ENCODE data around the gene PRKAA1.
"Not testable (repeated sequence)": the region's sequence is repeated elsewhere in the genome, so short reads cannot be mapped to it uniquely, and the experiment has no call there.

PRKAA1 gene

DNA sequence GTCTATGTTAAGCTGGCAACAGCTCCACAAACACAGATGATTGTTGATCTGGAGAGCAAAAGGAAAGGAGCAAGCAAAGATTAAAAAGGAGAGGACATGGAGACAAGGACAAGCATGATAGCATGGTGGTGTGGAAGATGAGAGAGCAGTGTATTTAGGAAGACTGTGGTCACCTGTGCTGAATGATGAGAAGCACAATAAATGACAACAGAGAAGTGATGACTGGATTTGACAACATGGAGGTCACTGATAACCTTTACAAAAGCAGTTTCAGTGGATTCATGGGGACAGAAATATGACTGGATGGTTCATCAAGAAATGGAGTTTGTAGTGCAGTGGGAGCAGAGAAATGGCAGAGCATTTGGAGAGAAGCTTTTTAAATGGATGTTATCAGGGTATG, 62.6 kb downstream of the PRKAA1 start:
- Histone ChIP-seq H3K9me3 (ENCODE audit: control insufficient read depth, low read length) (no peaks in the 10 kb centered on the region), H3K4me3 (ENCODE audit: insufficient read depth, low read depth, low read length, poor library complexity, severe bottlenecking) (no peak overlapping the region), H3K27me3 (replicated peaks; ENCODE audit: control insufficient read depth, insufficient read depth, low read length, poor library complexity, severe bottlenecking) (no peaks in the 10 kb centered on the region), H3K4me1 (ENCODE audit: control insufficient read depth, insufficient read depth, low read length, poor library complexity, severe bottlenecking) (no peaks in the 10 kb centered on the region), H3K36me3 (ENCODE audit: control insufficient read depth, insufficient read depth, low read length) (peaks cover 12% of the 10 kb centered on the region), H3K27ac (ENCODE audit: insufficient read depth, low read length, poor library complexity, severe bottlenecking) (no peak overlapping the region)
- no peak for DNase-seq

DNA sequence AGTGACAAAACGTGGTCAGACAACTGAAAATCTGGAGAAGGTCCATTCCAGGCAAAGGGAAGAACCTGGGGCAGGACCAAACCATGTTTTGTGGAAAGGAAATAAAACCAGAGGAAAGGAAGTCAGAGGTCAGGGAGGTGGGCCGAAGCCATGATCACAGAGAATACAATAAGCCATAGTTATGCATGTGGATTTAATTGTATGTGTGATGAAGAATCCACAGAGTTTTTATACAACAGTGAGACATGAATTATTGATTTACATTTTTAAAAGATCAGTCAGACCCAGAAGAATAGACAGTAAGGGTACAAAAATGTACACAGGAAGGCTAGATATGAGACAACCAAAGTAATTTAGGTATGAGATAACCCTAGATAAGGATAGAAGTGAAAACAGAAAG, 63.2 kb downstream of the PRKAA1 start:
- H3K27me3 ChIP-seq (replicated peaks; ENCODE audit: control insufficient read depth, insufficient read depth, low read length, poor library complexity, severe bottlenecking) = no peaks in the 10 kb centered on the region
- no peak overlapping the region for H3K27ac ChIP-seq (ENCODE audit: insufficient read depth, low read length, poor library complexity, severe bottlenecking)
- H3K36me3 ChIP-seq (ENCODE audit: control insufficient read depth, insufficient read depth, low read length) = peaks cover 8% of the 10 kb centered on the region
- H3K4me3 ChIP-seq (ENCODE audit: insufficient read depth, low read depth, low read length, poor library complexity, severe bottlenecking) = no peak overlapping the region
- DNase-seq = no peak
- H3K9me3 ChIP-seq (ENCODE audit: control insufficient read depth, low read length) = no peaks in the 10 kb centered on the region
- no peaks in the 10 kb centered on the region for H3K4me1 ChIP-seq (ENCODE audit: control insufficient read depth, insufficient read depth, low read length, poor library complexity, severe bottlenecking)

- Histone ChIP-seq H3K36me3 (ENCODE audit: control insufficient read depth, insufficient read depth, low read length) (peaks cover 4% of the 10 kb centered on the region), H3K9me3 (ENCODE audit: control insufficient read depth, low read length) (no peaks in the 10 kb centered on the region), H3K4me1 (ENCODE audit: control insufficient read depth, insufficient read depth, low read length, poor library complexity, severe bottlenecking) (no peaks in the 10 kb centered on the region), H3K4me3 (ENCODE audit: insufficient read depth, low read depth, low read length, poor library complexity, severe bottlenecking) (no peak overlapping the region), H3K27ac (ENCODE audit: insufficient read depth, low read length, poor library complexity, severe bottlenecking) (no peak overlapping the region), H3K27me3 (replicated peaks; ENCODE audit: control insufficient read depth, insufficient read depth, low read length, poor library complexity, severe bottlenecking) (no peaks in the 10 kb centered on the region)
- no peak for DNase-seq
These were observed 64.2 kb downstream of the PRKAA1 start for GRCh38 chr5:40733879-40734563.

GRCh38 chr5:40733434-40733833, 64.7 kb downstream of the PRKAA1 start:
- Histone ChIP-seq H3K9me3 (ENCODE audit: control insufficient read depth, low read length) (no peaks in the 10 kb centered on the region), H3K4me3 (ENCODE audit: insufficient read depth, low read depth, low read length, poor library complexity, severe bottlenecking) (no peak overlapping the region), H3K4me1 (ENCODE audit: control insufficient read depth, insufficient read depth, low read length, poor library complexity, severe bottlenecking) (no peaks in the 10 kb centered on the region), H3K36me3 (ENCODE audit: control insufficient read depth, insufficient read depth, low read length) (no peaks in the 10 kb centered on the region), H3K27me3 (replicated peaks; ENCODE audit: control insufficient read depth, insufficient read depth, low read length, poor library complexity, severe bottlenecking) (no peaks in the 10 kb centered on the region), H3K27ac (ENCODE audit: insufficient read depth, low read length, poor library complexity, severe bottlenecking) (no peak overlapping the region)
- no peak for DNase-seq

DNA sequence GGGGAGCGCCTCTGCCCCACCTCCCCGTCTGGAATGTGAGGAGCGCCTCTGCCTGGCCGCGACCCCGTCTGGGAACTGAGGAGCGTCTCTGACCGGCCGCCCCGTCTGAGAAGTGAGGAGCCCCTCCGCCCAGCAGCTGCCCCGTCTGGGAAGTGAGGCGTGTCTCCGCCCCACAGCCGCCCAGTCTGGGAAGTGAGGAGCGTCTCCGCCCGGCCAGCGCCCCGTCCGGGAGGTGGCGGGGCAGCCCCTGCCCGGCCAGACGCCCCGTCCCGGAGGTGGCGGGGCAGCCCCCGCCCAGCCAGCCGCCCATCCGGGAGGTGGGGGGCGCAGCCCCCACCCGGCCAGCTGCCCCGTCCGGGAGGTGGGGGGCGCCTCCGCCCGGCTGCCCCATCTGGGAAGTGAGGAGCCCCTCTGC, 75.7 kb downstream of the PRKAA1 start:
- DNase-seq; H3K27me3 ChIP-seq (replicated peaks; ENCODE audit: control insufficient read depth, insufficient read depth, low read length, poor library complexity, severe bottlenecking); H3K27ac ChIP-seq (ENCODE audit: insufficient read depth, low read length, poor library complexity, severe bottlenecking); H3K9me3 ChIP-seq (ENCODE audit: control insufficient read depth, low read length); H3K4me3 ChIP-seq (ENCODE audit: insufficient read depth, low read depth, low read length, poor library complexity, severe bottlenecking); H3K4me1 ChIP-seq (ENCODE audit: control insufficient read depth, insufficient read depth, low read length, poor library complexity, severe bottlenecking): not testable (repeated sequence)
- H3K36me3 ChIP-seq (ENCODE audit: control insufficient read depth, insufficient read depth, low read length) = peaks cover 27% of the 10 kb centered on the region

DNA sequence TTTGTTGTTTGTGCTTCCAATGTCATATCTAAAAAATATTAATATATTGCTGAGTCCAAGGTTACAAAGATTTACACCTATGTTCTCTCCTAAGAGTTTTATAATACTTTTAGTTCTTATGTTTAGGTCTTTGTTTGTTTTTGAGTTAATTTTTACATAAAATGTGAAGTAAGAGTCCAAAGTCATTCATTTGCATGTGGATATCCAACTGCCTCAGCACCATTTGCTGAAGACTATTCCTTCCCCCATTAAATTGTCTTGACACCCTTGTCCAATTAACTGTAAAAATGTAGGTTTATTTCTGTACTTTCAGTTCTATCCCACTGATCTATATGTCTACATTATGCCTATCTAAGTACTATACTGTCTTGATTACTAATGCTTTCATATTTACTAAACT, 78.1 kb downstream of the PRKAA1 start:
- Histone ChIP-seq H3K9me3 (ENCODE audit: control insufficient read depth, low read length) (no peaks in the 10 kb centered on the region), H3K27ac (ENCODE audit: insufficient read depth, low read length, poor library complexity, severe bottlenecking) (no peak overlapping the region), H3K4me1 (ENCODE audit: control insufficient read depth, insufficient read depth, low read length, poor library complexity, severe bottlenecking) (no peaks in the 10 kb centered on the region), H3K4me3 (ENCODE audit: insufficient read depth, low read depth, low read length, poor library complexity, severe bottlenecking) (no peak overlapping the region), H3K27me3 (replicated peaks; ENCODE audit: control insufficient read depth, insufficient read depth, low read length, poor library complexity, severe bottlenecking) (no peaks in the 10 kb centered on the region), H3K36me3 (ENCODE audit: control insufficient read depth, insufficient read depth, low read length) (peaks cover 20% of the 10 kb centered on the region)
- no peak for DNase-seq

DNA sequence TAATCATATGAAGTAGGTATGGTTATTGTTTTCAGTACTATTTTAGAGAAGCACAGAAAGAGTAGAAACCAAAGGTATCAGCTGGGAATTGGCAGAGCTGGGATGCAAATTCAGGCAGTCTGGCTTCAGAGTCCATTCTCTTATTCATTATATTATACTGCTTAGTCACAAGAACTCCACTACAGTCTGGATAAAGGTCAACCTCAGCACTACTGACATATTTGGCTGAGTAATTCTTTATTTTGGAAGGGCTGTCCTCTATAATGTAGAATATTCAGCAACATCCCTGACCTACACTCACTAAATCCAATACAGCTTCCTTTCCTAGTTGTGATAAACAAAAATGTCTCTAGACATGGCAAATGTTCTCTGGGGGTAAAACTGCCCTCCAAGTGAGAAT, 80.9 kb downstream of the PRKAA1 start:
- no peak for DNase-seq

GRCh38 chr5:40716590-40716989, 81.6 kb downstream of the PRKAA1 start:
- Histone ChIP-seq H3K9me3 (ENCODE audit: control insufficient read depth, low read length) (no peaks in the 10 kb centered on the region), H3K4me3 (ENCODE audit: insufficient read depth, low read depth, low read length, poor library complexity, severe bottlenecking) (no peak overlapping the region), H3K36me3 (ENCODE audit: control insufficient read depth, insufficient read depth, low read length) (peaks cover 11% of the 10 kb centered on the region), H3K27me3 (replicated peaks; ENCODE audit: control insufficient read depth, insufficient read depth, low read length, poor library complexity, severe bottlenecking) (no peaks in the 10 kb centered on the region), H3K4me1 (ENCODE audit: control insufficient read depth, insufficient read depth, low read length, poor library complexity, severe bottlenecking) (no peaks in the 10 kb centered on the region), H3K27ac (ENCODE audit: insufficient read depth, low read length, poor library complexity, severe bottlenecking) (no peak overlapping the region)
- DNase-seq = no peak

More for the DNA sequence above, 80.9 kb downstream of the PRKAA1 start:
- Histone ChIP-seq H3K27me3 (replicated peaks; ENCODE audit: control insufficient read depth, insufficient read depth, low read length, poor library complexity, severe bottlenecking) (no peaks in the 10 kb centered on the region), H3K9me3 (ENCODE audit: control insufficient read depth, low read length) (no peaks in the 10 kb centered on the region), H3K4me3 (ENCODE audit: insufficient read depth, low read depth, low read length, poor library complexity, severe bottlenecking) (no peak overlapping the region), H3K36me3 (ENCODE audit: control insufficient read depth, insufficient read depth, low read length) (peaks cover 15% of the 10 kb centered on the region), H3K27ac (ENCODE audit: insufficient read depth, low read length, poor library complexity, severe bottlenecking) (no peak overlapping the region), H3K4me1 (ENCODE audit: control insufficient read depth, insufficient read depth, low read length, poor library complexity, severe bottlenecking) (no peaks in the 10 kb centered on the region)

- Histone ChIP-seq H3K36me3 (ENCODE audit: control insufficient read depth, insufficient read depth, low read length) (peaks cover 8% of the 10 kb centered on the region), H3K4me3 (ENCODE audit: insufficient read depth, low read depth, low read length, poor library complexity, severe bottlenecking) (no peak overlapping the region), H3K4me1 (ENCODE audit: control insufficient read depth, insufficient read depth, low read length, poor library complexity, severe bottlenecking) (no peaks in the 10 kb centered on the region), H3K9me3 (ENCODE audit: control insufficient read depth, low read length) (no peaks in the 10 kb centered on the region), H3K27ac (ENCODE audit: insufficient read depth, low read length, poor library complexity, severe bottlenecking) (no peak overlapping the region), H3K27me3 (replicated peaks; ENCODE audit: control insufficient read depth, insufficient read depth, low read length, poor library complexity, severe bottlenecking) (no peaks in the 10 kb centered on the region)
- DNase-seq = no peak
These were observed 82.2 kb downstream of the PRKAA1 start for GRCh38 chr5:40716000-40716399.

DNA sequence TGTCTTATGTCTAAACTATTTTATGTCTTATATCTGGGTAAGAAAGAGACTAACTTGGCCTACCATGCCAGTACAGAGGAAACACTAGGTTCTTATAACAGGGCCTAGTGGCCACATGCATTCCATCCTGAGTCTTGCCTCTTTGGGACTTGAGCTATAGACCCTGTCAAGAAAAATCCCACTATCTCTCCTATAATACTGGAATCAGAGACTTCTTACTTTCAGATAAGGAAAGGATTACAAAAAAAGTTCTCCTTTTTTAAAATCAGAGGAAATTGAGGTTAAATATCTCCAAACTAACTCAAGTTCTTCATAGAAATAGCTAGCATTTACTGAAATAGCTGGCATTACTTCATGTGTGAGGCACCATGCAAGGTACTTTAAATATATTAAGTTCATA, 84.2 kb downstream of the PRKAA1 start:
- Histone ChIP-seq H3K27ac (ENCODE audit: insufficient read depth, low read length, poor library complexity, severe bottlenecking) (no peak overlapping the region), H3K4me3 (ENCODE audit: insufficient read depth, low read depth, low read length, poor library complexity, severe bottlenecking) (no peak overlapping the region), H3K9me3 (ENCODE audit: control insufficient read depth, low read length) (no peaks in the 10 kb centered on the region), H3K27me3 (replicated peaks; ENCODE audit: control insufficient read depth, insufficient read depth, low read length, poor library complexity, severe bottlenecking) (no peaks in the 10 kb centered on the region), H3K4me1 (ENCODE audit: control insufficient read depth, insufficient read depth, low read length, poor library complexity, severe bottlenecking) (no peaks in the 10 kb centered on the region), H3K36me3 (ENCODE audit: control insufficient read depth, insufficient read depth, low read length) (no peaks in the 10 kb centered on the region)
- no peak for DNase-seq

All from effector memory CD4-positive, alpha-beta T cell (primary cell).